Smooth muscle cell (in vitro differentiated cells): ENCODE results near the gene SLC44A5. TPM values are rescaled to one million over a fixed set of nuclear protein-coding genes. Genes with fewer than 3 reads are reported as not detected.

Experiments
- DNase-seq: peaks from one replicate; lab custom pipeline; 2025; ENCODE audit not compliant: unreplicated experiment; lab: John Stamatoyannopoulos, UW
- H2AFZ ChIP-seq: fragments of 200-600 bp; sonication (generic); 2 replicates; pipeline ENCODE4 v1.6.0; 2016; ENCODE audit warnings: antibody characterized with exemption, low read depth, mild to moderate bottlenecking
- H3F3A ChIP-seq: fragments of 200-600 bp; sonication (generic); 2 replicates; pipeline ENCODE4 v1.6.0; 2017; ENCODE audit warnings: antibody characterized with exemption, low read depth
- H3K27ac ChIP-seq: fragments of 200-600 bp; sonication (generic); 2 replicates; pipeline ENCODE4 v1.5.1; 2016; ENCODE audit warnings: low read depth, mild to moderate bottlenecking
- H3K27me3 ChIP-seq: fragments of 200-600 bp; sonication (generic); 2 replicates; pipeline ENCODE4 v1.6.1; 2016; ENCODE audit warnings: low read depth, mild to moderate bottlenecking
- H3K36me3 ChIP-seq: fragments of 200-600 bp; sonication (generic); 2 replicates; pipeline ENCODE4 v1.5.1; 2016; ENCODE audit warnings: low read depth
- H3K4me1 ChIP-seq: fragments of 200-600 bp; sonication (generic); 2 replicates; pipeline ENCODE4 v1.5.1; 2016; ENCODE audit warnings: low read depth
- H3K4me2 ChIP-seq: fragments of 200-600 bp; sonication (generic); 2 replicates; pipeline ENCODE4 v1.6.0; 2016; ENCODE audit warnings: mild to moderate bottlenecking
- H3K4me3 ChIP-seq: fragments of 200-600 bp; sonication (generic); 2 replicates; pipeline ENCODE4 v1.5.1; 2016; ENCODE audit warnings: mild to moderate bottlenecking
- H3K79me2 ChIP-seq: fragments of 200-600 bp; sonication (generic); 2 replicates; pipeline ENCODE4 v1.6.0; 2016; ENCODE audit warnings: low read depth, mild to moderate bottlenecking
- H3K9ac ChIP-seq: fragments of 200-600 bp; sonication (generic); 2 replicates; pipeline ENCODE4 v1.6.0; 2016; ENCODE audit warnings: low read depth
- H3K9me3 ChIP-seq: fragments of 200-600 bp; sonication (generic); replicated peaks from 2 replicates; pipeline ENCODE4 v1.5.1; 2016; ENCODE audit warnings: low read depth
- H4K20me1 ChIP-seq: fragments of 200-600 bp; sonication (generic); 2 replicates; pipeline ENCODE4 v1.6.0; 2016; ENCODE audit warnings: low read depth
- CTCF ChIP-seq: fragments of 200-600 bp; sonication (generic); IDR thresholded peaks from 2 replicates; pipeline ENCODE4 v1.5.1; 2017; ENCODE audit warnings: borderline replicate concordance, mild to moderate bottlenecking, antibody characterized with exemption; ENCODE audit not compliant: insufficient read depth, poor library complexity, severe bottlenecking
- WGBS: methylation state at CpG from one replicate; pipeline ENCODE4 v1.1.7; 2016; ENCODE audit warnings: low lambda C conversion rate; 5-methylcytosine and 5-hydroxymethylcytosine counted together
- polyA plus RNA-seq: library from polyadenylated mRNA; unstranded; fragments of >200 nt; fragmentation: Nextera tagmentation; extraction: Ambion mirVana; gene quantifications from 2 replicates; pipeline ENCODE4 v1.2.1, GENCODE V29; 2016
- total RNA-seq: library from RNA; depleted of rRNA; stranded (reverse); fragments of >200 nt; gene quantifications from 2 replicates; pipeline ENCODE4 v1.2.3, GENCODE V29; 2014

Gene SLC44A5
- total and polyA plus RNA-seq, 2 experiments from 2014 or later: 0.89 to 4.4 TPM

- no peak overlapping the region for H3K27ac ChIP-seq
- H3K4me3 ChIP-seq: no peak overlapping the region
- H2AFZ ChIP-seq: no peak overlapping the region
- no peak overlapping the region for H3K4me2 ChIP-seq
- H3K79me2 ChIP-seq: no peaks in the 10 kb centered on the region
- no peaks in the 10 kb centered on the region for H3K27me3 ChIP-seq
- no peaks in the 10 kb centered on the region for H4K20me1 ChIP-seq
- no peaks in the 10 kb centered on the region for H3F3A ChIP-seq
- no peak for TF ChIP-seq CTCF
- 97% methylated on average over 1 of the region's 1 CpG for WGBS
- no peak for DNase-seq
- no peak overlapping the region for H3K9ac ChIP-seq
- no peaks in the 10 kb centered on the region for H3K36me3 ChIP-seq
- H3K4me1 ChIP-seq: no peaks in the 10 kb centered on the region
- no peaks in the 10 kb centered on the region for H3K9me3 ChIP-seq
These were observed 335.3 kb downstream of the SLC44A5 start for GRCh38 chr1:75275631-75276030.

DNA sequence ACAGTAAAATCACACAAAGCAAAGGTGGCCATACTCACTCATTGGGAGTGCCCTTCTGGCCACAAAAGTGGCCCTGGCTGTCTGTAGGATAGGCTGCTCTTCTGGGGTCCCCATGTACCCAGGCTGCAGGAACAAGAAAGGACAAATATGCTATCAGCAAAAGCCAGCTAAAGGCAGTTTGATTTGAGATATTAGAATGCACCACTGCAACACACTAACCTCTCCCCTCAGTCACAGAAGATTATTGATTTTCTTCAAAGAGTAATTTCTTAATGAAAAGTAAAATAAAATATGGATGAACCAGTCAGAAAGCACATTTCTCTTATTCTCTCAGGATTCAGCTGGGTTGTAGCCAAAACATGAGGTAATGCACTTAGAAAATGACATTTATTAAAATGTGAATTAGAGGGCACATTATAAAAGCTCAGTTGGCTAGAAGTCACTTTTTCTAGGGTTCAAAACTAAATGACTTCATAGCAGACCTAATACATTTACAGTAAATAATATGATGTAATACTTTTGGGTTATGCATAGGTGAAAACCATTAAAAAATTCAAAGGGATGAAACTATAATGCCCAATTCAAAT is 335.9 kb downstream of the SLC44A5 start:
- no peak for TF ChIP-seq CTCF
- H3K4me3 ChIP-seq: no peak overlapping the region
- H2AFZ ChIP-seq: no peak overlapping the region
- H3K9me3 ChIP-seq: no peaks in the 10 kb centered on the region
- no peaks in the 10 kb centered on the region for H3K4me1 ChIP-seq
- H3K79me2 ChIP-seq: no peaks in the 10 kb centered on the region
- no peaks in the 10 kb centered on the region for H4K20me1 ChIP-seq
- no peaks in the 10 kb centered on the region for H3F3A ChIP-seq
- no peaks in the 10 kb centered on the region for H3K36me3 ChIP-seq
- no peak overlapping the region for H3K27ac ChIP-seq
- H3K27me3 ChIP-seq: no peaks in the 10 kb centered on the region
- no peak overlapping the region for H3K4me2 ChIP-seq
- no peak overlapping the region for H3K9ac ChIP-seq
- DNase-seq: no peak

- 99% methylated on average over 2 of the region's 2 CpGs for WGBS
- no peak for TF ChIP-seq CTCF
- Histone ChIP-seq H2AFZ (no peak overlapping the region), H3K27me3 (no peaks in the 10 kb centered on the region), H3K27ac (no peak overlapping the region), H3F3A (no peaks in the 10 kb centered on the region), H3K4me3 (no peak overlapping the region), H3K79me2 (no peaks in the 10 kb centered on the region), H3K4me2 (no peak overlapping the region), H4K20me1 (no peaks in the 10 kb centered on the region), H3K36me3 (no peaks in the 10 kb centered on the region), H3K9ac (no peak overlapping the region), H3K4me1 (no peaks in the 10 kb centered on the region), H3K9me3 (no peaks in the 10 kb centered on the region)
- no peak for DNase-seq
These were observed 337.8 kb downstream of the SLC44A5 start for GRCh38 chr1:75273110-75273509.

- peak; percentile 70 for TF ChIP-seq CTCF
- H3K4me2 ChIP-seq: no peak overlapping the region
- no peaks in the 10 kb centered on the region for H3K36me3 ChIP-seq
- H3F3A ChIP-seq: no peaks in the 10 kb centered on the region
- no peak overlapping the region for H3K4me3 ChIP-seq
- no peak overlapping the region for H3K27ac ChIP-seq
- 16% methylated on average over 6 of the region's 6 CpGs for WGBS
- no peaks in the 10 kb centered on the region for H3K79me2 ChIP-seq
- no peak overlapping the region for H2AFZ ChIP-seq
- H3K27me3 ChIP-seq: no peaks in the 10 kb centered on the region
- no peaks in the 10 kb centered on the region for H3K9me3 ChIP-seq
- DNase-seq: no peak
- H3K4me1 ChIP-seq: no peaks in the 10 kb centered on the region
- H4K20me1 ChIP-seq: no peaks in the 10 kb centered on the region
- H3K9ac ChIP-seq: no peak overlapping the region
These were observed 345.1 kb downstream of the SLC44A5 start for GRCh38 chr1:75265792-75266191.
